Measurements from ENCODE around the gene PRRG2. TPM values are rescaled to one million over a fixed set of nuclear protein-coding genes. Genes with fewer than 3 reads are reported as not detected.

The PRRG2 gene
- total RNA-seq, 4 donors from 2014 or later = 0.17 to 2.5 (median 1.6) TPM; not detected in 1

- Histone ChIP-seq H3K27me3 (no peaks in the 10 kb centered on the region), H3K9me3 (no peaks in the 10 kb centered on the region), H3K27ac (replicated peaks in 1 of 4) (peak within 1 kb of the TSS; percentile 84 to 96 (median 94)), H3K36me3 (peaks cover 19 to 22% (median 22%) of the 10 kb centered on the region in 4 donors), H3K4me3 (peak within 1 kb of the TSS; percentile 85 to 96 (median 92)), H3K4me1 (peaks cover 22 to 48% (median 44%) of the 10 kb centered on the region in 4 donors)
- DNase-seq (ENCODE audit: extremely low spot score) = peak; percentile 94
- TF ChIP-seq POLR2A (IDR thresholded peaks at IDR 0.05; ENCODE audit: low read depth) (no peak), EP300 (IDR thresholded peaks at IDR 0.05) (no peak), POLR2AphosphoS5 (IDR thresholded peaks at IDR 0.05) (no peak)
- TF ChIP-seq, protein P1, sequence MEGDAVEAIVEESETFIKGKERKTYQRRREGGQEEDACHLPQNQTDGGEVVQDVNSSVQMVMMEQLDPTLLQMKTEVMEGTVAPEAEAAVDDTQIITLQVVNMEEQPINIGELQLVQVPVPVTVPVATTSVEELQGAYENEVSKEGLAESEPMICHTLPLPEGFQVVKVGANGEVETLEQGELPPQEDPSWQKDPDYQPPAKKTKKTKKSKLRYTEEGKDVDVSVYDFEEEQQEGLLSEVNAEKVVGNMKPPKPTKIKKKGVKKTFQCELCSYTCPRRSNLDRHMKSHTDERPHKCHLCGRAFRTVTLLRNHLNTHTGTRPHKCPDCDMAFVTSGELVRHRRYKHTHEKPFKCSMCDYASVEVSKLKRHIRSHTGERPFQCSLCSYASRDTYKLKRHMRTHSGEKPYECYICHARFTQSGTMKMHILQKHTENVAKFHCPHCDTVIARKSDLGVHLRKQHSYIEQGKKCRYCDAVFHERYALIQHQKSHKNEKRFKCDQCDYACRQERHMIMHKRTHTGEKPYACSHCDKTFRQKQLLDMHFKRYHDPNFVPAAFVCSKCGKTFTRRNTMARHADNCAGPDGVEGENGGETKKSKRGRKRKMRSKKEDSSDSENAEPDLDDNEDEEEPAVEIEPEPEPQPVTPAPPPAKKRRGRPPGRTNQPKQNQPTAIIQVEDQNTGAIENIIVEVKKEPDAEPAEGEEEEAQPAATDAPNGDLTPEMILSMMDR (IDR thresholded peaks at IDR 0.05) = no peak
- intact Hi-C loops (cut with DNase I) = loop anchor here (5.0 kb wide), 1 partner anchor 86 kb away; the partner anchor contains the start of gene PRMT1
- WGBS = 0% methylated on average over 25 of the region's 66 CpGs
These were observed 10.0 kb downstream of the PRRG2 start, which contains the start of gene PRR12 for GRCh38 chr19:49590971-49591730. TSS of gene PRR12 (plus strand) at chr19:49591182. CDS start at chr19:49591655, 473 bp downstream.

DNA sequence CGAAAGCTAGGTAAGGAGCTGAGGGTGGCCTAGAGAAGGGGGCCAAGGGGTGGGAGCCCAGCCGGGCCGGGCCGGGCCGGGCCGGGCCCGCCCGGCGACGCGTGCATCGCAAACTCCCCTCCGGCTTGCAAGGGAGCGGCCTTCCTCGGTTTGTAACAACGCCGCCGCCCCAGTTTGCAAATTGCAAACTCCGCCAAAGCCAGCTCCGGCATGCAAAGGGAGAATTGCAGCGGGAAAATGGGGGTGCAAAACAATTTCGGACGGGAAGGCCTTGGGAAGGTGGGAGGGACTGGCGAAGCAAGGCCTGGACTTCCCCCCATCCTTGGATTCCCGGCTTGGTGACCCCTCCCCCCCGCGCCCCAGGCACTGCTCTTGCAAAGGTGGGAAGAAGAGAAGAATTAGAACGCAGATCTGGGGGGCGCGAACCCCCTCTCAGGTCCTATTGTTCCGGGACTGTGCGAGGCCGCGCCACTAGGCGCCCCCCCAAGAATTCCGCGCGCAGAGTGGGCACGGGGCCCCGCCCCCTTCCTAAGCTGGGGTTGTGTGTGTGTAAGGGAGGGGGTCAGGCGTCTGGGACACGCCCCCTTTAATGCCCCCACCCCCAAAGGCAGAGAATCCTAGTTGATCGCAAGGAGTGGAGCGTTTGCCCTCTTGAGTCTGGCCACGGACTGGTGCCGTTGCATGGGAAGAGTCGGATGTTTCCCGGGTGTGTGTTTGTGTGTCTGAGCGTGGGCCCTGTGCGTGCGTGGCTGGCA, 10.8 kb downstream of the PRRG2 start:
- 2% methylated on average over 21 of the region's 51 CpGs for WGBS
- Histone ChIP-seq H3K9me3 (no peaks in the 10 kb centered on the region), H3K4me3 (peak overlapping the region; percentile 85 to 96 (median 92)), H3K27ac (replicated peaks in 1 of 4) (peak overlapping the region; percentile 84 to 96 (median 94)), H3K4me1 (peaks cover 22 to 48% (median 44%) of the 10 kb centered on the region in 4 donors), H3K36me3 (peaks cover 26 to 30% (median 29%) of the 10 kb centered on the region in 4 donors), H3K27me3 (no peaks in the 10 kb centered on the region)
- TF ChIP-seq EP300 (IDR thresholded peaks at IDR 0.05) (no peak), POLR2AphosphoS5 (IDR thresholded peaks at IDR 0.05) (no peak), POLR2A (IDR thresholded peaks at IDR 0.05; ENCODE audit: low read depth) (no peak)
- TF ChIP-seq, protein P1 (IDR thresholded peaks at IDR 0.05) = no peak
- intact Hi-C loops (cut with DNase I) = loop anchor here (2.0 to 5.0 kb wide), 2 partner anchors 47 to 85 kb away; partner anchors contain the start of gene PRMT1
- DNase-seq (ENCODE audit: extremely low spot score) = no peak

GRCh38 chr19:49592486-49593232, 11.5 kb downstream of the PRRG2 start:
- H3K27me3 ChIP-seq = no peaks in the 10 kb centered on the region
- DNase-seq (ENCODE audit: extremely low spot score) = no peak
- WGBS = 4% methylated on average over 22 of the region's 28 CpGs
- H3K9me3 ChIP-seq = no peaks in the 10 kb centered on the region
- H3K4me3 ChIP-seq = peak overlapping the region; percentile 85 to 96 (median 92)
- TF ChIP-seq POLR2AphosphoS5 (IDR thresholded peaks at IDR 0.05) = no peak
- no peak for TF ChIP-seq POLR2A (IDR thresholded peaks at IDR 0.05; ENCODE audit: low read depth)
- TF ChIP-seq EP300 (IDR thresholded peaks at IDR 0.05) = no peak
- TF ChIP-seq, protein P1 (IDR thresholded peaks at IDR 0.05) = no peak
- peaks cover 22 to 48% (median 44%) of the 10 kb centered on the region in 4 donors for H3K4me1 ChIP-seq
- peak overlapping the region; percentile 84 to 96 (median 94) for H3K27ac ChIP-seq (replicated peaks in 1 of 4)
- H3K36me3 ChIP-seq = peaks cover 34 to 37% (median 37%) of the 10 kb centered on the region in 4 donors
- intact Hi-C loops (cut with DNase I) = loop anchor here (2.0 to 5.0 kb wide), 2 partner anchors 46 to 85 kb away; partner anchors contain the start of gene PRMT1

Measured in esophagus muscularis mucosa (tissue), 4 donors.